NB4 (cell line): ENCODE measurements around the gene RNF6.

Experiments used
- DNase-seq: peaks from one replicate; pipeline ENCODE4 v3.0.0; 2010; ENCODE audit warnings: low read depth
- H3K4me3 ChIP-seq: one replicate; pipeline ENCODE4 v1.5.1; 2011; ENCODE audit warnings: mild to moderate bottlenecking, low read depth, low read length, moderate library complexity
- MAX ChIP-seq: IDR thresholded peaks from 2 replicates; pipeline ENCODE4 v1.6.1; 2011; ENCODE audit warnings: low read depth, low read length
- MYC ChIP-seq: IDR thresholded peaks from 2 replicates; pipeline ENCODE4 v1.6.1; 2011; ENCODE audit warnings: low read depth, low read length
- POLR2A ChIP-seq: IDR thresholded peaks from 2 replicates; pipeline ENCODE4 v1.6.1; 2011; ENCODE audit warnings: mild to moderate bottlenecking; ENCODE audit not compliant: insufficient read length; ENCODE audit errors: extremely low read depth
- TF ChIP-seq, protein P1 (sequence below): IDR thresholded peaks from one replicate; pipeline ENCODE4 v1.5.1; 2012; ENCODE audit warnings: low read depth, low read length

Gene RNF6

DNA sequence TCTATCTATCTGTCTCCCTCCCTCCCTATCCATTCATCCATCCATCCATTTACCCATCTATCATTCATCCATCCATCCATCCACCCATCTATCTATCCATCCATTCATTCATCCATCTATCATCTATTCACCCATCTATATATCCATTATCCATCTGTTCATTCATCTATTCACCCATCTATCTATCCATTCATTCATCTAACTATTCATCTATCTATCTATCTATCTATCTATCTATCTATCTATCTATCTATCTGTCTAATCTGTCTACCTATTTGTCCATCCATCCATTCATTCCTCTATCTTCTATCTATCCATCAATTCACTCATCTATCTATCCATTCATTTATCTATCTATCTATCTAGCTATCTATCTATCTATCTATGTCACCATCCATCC lies 27.4 kb upstream of the RNF6 start:
- DNase-seq: no peak
- TF ChIP-seq, protein P1, sequence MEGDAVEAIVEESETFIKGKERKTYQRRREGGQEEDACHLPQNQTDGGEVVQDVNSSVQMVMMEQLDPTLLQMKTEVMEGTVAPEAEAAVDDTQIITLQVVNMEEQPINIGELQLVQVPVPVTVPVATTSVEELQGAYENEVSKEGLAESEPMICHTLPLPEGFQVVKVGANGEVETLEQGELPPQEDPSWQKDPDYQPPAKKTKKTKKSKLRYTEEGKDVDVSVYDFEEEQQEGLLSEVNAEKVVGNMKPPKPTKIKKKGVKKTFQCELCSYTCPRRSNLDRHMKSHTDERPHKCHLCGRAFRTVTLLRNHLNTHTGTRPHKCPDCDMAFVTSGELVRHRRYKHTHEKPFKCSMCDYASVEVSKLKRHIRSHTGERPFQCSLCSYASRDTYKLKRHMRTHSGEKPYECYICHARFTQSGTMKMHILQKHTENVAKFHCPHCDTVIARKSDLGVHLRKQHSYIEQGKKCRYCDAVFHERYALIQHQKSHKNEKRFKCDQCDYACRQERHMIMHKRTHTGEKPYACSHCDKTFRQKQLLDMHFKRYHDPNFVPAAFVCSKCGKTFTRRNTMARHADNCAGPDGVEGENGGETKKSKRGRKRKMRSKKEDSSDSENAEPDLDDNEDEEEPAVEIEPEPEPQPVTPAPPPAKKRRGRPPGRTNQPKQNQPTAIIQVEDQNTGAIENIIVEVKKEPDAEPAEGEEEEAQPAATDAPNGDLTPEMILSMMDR: no peak
- no peak for TF ChIP-seq MYC
- TF ChIP-seq MAX: no peak
- TF ChIP-seq POLR2A: no peak
- H3K4me3 ChIP-seq: no peak overlapping the region

DNA sequence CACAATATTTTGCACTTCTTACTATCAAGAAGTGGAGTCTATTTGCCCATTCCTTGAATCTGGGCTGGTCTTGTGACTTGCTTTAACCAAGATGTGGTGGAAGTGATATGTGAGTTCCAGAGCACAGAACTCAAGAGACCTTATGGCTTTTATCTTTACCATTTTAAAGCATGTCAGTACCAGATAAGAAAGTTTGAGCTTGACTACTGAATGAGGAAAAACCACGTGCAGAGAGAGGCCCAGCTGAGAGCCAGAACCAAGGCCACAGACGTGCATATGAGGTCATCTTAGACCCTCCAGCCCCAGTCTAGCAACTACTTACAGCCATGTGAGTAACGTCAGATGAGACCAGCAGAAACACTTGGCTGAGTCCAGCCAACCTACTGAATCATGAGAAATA lies 25.5 kb upstream of the RNF6 start:
- no peak for TF ChIP-seq MYC
- no peak for TF ChIP-seq MAX
- TF ChIP-seq, protein P1: no peak
- no peak for TF ChIP-seq POLR2A
- DNase-seq: no peak
- no peak overlapping the region for H3K4me3 ChIP-seq

DNA sequence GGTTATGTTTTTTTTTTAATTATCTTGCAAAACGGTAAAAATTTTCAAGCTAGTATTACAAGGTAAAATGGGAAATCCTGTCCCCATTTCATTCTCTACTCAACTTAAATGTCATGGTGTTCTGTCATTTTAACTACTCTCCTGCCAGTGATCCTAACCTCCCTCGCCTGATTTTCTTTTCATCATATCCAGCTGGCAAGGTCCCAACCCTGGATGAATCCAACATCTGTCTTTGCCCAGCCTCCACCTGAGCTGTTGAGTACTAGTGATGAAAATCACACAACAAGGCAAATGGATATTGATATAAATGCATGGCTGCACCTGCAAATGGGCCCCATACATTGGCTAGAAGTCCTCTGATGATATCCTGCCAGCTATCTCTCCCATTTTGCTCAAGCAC lies 24.9 kb upstream of the RNF6 start:
- no peak for TF ChIP-seq POLR2A
- no peak for TF ChIP-seq MAX
- no peak overlapping the region for H3K4me3 ChIP-seq
- DNase-seq: no peak

DNA sequence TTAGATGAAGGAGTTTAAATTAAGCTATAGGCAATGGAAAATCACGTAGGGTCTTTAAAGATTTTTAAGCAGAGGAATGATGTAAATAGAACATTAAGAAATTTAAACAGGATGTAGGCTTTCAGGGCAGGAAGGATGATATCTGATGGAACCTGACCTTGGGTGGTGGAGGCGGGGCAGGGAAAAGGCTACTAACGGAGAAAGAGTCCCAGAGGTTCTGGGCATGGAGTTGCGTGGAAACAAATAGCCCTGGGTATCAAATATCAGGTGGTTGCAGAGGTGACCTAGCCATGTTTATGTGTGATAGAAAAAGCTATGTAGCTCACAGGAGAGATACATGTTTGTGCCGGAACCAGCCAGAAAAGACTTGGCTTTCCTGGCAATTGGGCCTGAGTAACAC lies 24.0 kb upstream of the RNF6 start:
- DNase-seq: no peak
- H3K4me3 ChIP-seq: no peak overlapping the region
- TF ChIP-seq POLR2A: no peak
- no peak for TF ChIP-seq MAX
- no peak for TF ChIP-seq MYC
- TF ChIP-seq, protein P1: no peak

- DNase-seq: no peak
- TF ChIP-seq MAX (no peak), POLR2A (no peak), MYC (no peak)
- TF ChIP-seq, protein P1: no peak
- no peak overlapping the region for H3K4me3 ChIP-seq
Measured at GRCh38 chr13:26236296-26236695, 14.2 kb upstream of the RNF6 start.

DNA sequence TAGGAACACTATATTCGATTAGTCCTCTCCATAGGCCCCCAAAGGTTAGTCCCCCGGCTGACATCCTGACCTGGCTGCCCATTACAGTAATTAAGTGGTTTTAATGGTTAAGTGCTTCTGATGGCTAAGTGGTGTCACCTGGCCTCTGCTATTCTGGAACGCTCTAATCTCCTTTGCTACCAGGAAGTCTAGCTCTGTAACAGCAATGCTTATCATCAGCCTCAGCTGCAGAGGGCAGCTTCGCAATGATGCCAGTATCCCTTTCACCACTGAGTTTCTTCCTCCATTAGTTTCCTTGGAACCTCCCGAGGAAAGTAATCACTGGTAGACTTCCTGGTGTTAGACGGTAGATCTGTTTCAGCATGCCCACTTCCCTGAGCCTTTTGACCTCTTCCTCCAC lies 8.6 kb upstream of the RNF6 start:
- no peak overlapping the region for H3K4me3 ChIP-seq
- no peak for DNase-seq
- no peak for TF ChIP-seq MYC
- TF ChIP-seq, protein P1: no peak
- TF ChIP-seq POLR2A: no peak
- TF ChIP-seq MAX: no peak
